ENCODE data around the gene SERPINI1. TPM values are rescaled to one million over a fixed set of nuclear protein-coding genes. Genes with fewer than 3 reads are reported as not detected.

Gene SERPINI1
- total RNA-seq, 1 experiment from 2014 or later, result 4.4 TPM

- TF ChIP-seq CTCF (IDR thresholded peaks at IDR 0.05; ENCODE audit: insufficient read depth in 1 of 2, low read depth in 1 of 2, low read length in 1 of 2, severe bottlenecking in 1 of 2, unreplicated experiment in 1 of 2), result no peak
- Histone ChIP-seq H3K9me3 (no peaks in the 10 kb centered on the region; the same call in 1 of the 2 replicates), H3K4me3 (ENCODE audit: low read depth, low read length) (no peak overlapping the region), H3K27me3 (replicated peaks; ENCODE audit: control insufficient read depth, insufficient read depth, low read length) (no peaks in the 10 kb centered on the region), H3K4me1 (no peaks in the 10 kb centered on the region; the same call in 1 of the 2 replicates), H3K36me3 (ENCODE audit: control insufficient read depth, insufficient read depth, low read length) (no peaks in the 10 kb centered on the region)
- Mint-ChIP-seq H3K9me3 (ENCODE audit: unreplicated experiment) (peaks cover 8% of the 10 kb centered on the region), H3K27ac (ENCODE audit: unreplicated experiment) (no peak overlapping the region), H3K4me1 (ENCODE audit: low read depth, unreplicated experiment) (peaks cover 5% of the 10 kb centered on the region), H3K27me3 (ENCODE audit: insufficient read depth, unreplicated experiment) (no peaks in the 10 kb centered on the region), H3K4me3 (ENCODE audit: unreplicated experiment) (no peak overlapping the region), H3K36me3 (ENCODE audit: insufficient read depth, unreplicated experiment) (no peaks in the 10 kb centered on the region)
- intact Hi-C loops (cut with micrococcal nuclease; ENCODE audit: unreplicated experiment), result loop anchor here (1.0 to 2.0 kb wide), 2 partner anchors 45 to 52 kb away; no protein-coding TSS in a partner anchor
- DNase-seq, result no peak
- ChIA-PET POLR2A (no interaction called here), CTCF (no interaction called here)
- BruUV-seq (replicated peaks), result no TSS peak
Observed at GRCh38 chr3:167761302-167761701, 25.8 kb downstream of the SERPINI1 start.

GRCh38 chr3:167762296-167762695, 26.8 kb downstream of the SERPINI1 start:
- DNase-seq, result no peak
- H3K36me3 Mint-ChIP-seq (ENCODE audit: insufficient read depth, unreplicated experiment), result no peaks in the 10 kb centered on the region
- no peaks in the 10 kb centered on the region for H3K27me3 Mint-ChIP-seq (ENCODE audit: insufficient read depth, unreplicated experiment)
- H3K36me3 ChIP-seq (ENCODE audit: control insufficient read depth, insufficient read depth, low read length), result no peaks in the 10 kb centered on the region
- H3K27ac Mint-ChIP-seq (ENCODE audit: unreplicated experiment), result no peak overlapping the region
- no peak overlapping the region for H3K4me3 ChIP-seq (ENCODE audit: low read depth, low read length)
- H3K9me3 Mint-ChIP-seq (ENCODE audit: unreplicated experiment), result peaks cover 13% of the 10 kb centered on the region
- H3K4me3 Mint-ChIP-seq (ENCODE audit: unreplicated experiment), result no peak overlapping the region
- no peak for TF ChIP-seq CTCF (IDR thresholded peaks at IDR 0.05; ENCODE audit: insufficient read depth in 1 of 2, low read depth in 1 of 2, low read length in 1 of 2, severe bottlenecking in 1 of 2, unreplicated experiment in 1 of 2)
- BruUV-seq (replicated peaks), result no TSS peak
- CTCF ChIA-PET, result no interaction called here
- H3K27me3 ChIP-seq (replicated peaks; ENCODE audit: control insufficient read depth, insufficient read depth, low read length), result no peaks in the 10 kb centered on the region
- POLR2A ChIA-PET, result no interaction called here
- peaks cover 5% of the 10 kb centered on the region for H3K4me1 Mint-ChIP-seq (ENCODE audit: low read depth, unreplicated experiment)
- intact Hi-C loops (cut with micrococcal nuclease; ENCODE audit: unreplicated experiment), result no loop called here
- H3K4me1 ChIP-seq, result no peaks in the 10 kb centered on the region
- H3K9me3 ChIP-seq, result no peaks in the 10 kb centered on the region

GRCh38 chr3:167772992-167773391, 37.5 kb downstream of the SERPINI1 start:
- ChIA-PET POLR2A (no interaction called here), CTCF (no interaction called here)
- DNase-seq, result no peak
- no peaks in the 10 kb centered on the region for H3K36me3 ChIP-seq (ENCODE audit: control insufficient read depth, insufficient read depth, low read length)
- Mint-ChIP-seq H3K9me3 (ENCODE audit: unreplicated experiment) (no peaks in the 10 kb centered on the region), H3K4me1 (ENCODE audit: low read depth, unreplicated experiment) (peaks cover 7% of the 10 kb centered on the region), H3K27me3 (ENCODE audit: insufficient read depth, unreplicated experiment) (no peaks in the 10 kb centered on the region), H3K4me3 (ENCODE audit: unreplicated experiment) (no peak overlapping the region), H3K36me3 (ENCODE audit: insufficient read depth, unreplicated experiment) (no peaks in the 10 kb centered on the region), H3K27ac (ENCODE audit: unreplicated experiment) (no peak overlapping the region)
- H3K4me3 ChIP-seq (ENCODE audit: low read depth, low read length), result no peak overlapping the region
- intact Hi-C loops (cut with micrococcal nuclease; ENCODE audit: unreplicated experiment), result no loop called here
- peaks cover 8% of the 10 kb centered on the region for H3K4me1 ChIP-seq
- TF ChIP-seq CTCF (IDR thresholded peaks at IDR 0.05; ENCODE audit: insufficient read depth in 1 of 2, low read depth in 1 of 2, low read length in 1 of 2, severe bottlenecking in 1 of 2, unreplicated experiment in 1 of 2), result no peak
- H3K27me3 ChIP-seq (replicated peaks; ENCODE audit: control insufficient read depth, insufficient read depth, low read length), result no peaks in the 10 kb centered on the region
- peaks cover 5% of the 10 kb centered on the region; the same call in 1 of the 2 replicates for H3K9me3 ChIP-seq
- BruUV-seq (replicated peaks), result no TSS peak

All from Caco-2 (cell line).